Pancreas (tissue), 10 donors: Measurements from ENCODE around the gene MC1R. TPM values are rescaled to one million over a fixed set of nuclear protein-coding genes. Genes with fewer than 3 reads are reported as not detected.
A peak's percentile ranks its signal among the peaks of the same experiment; 100 is the strongest.

Experiments
- ATAC-seq, 4 donors: fragments of 200-7000 bp; cut with Tn5 transposase; one replicate each; pipeline versions ENCODE4 v1.8.0 to v1.9.1; 2020; ENCODE audit warnings: mild to moderate bottlenecking in 4 of 4, moderate library complexity in 4 of 4
- DNase-seq, 6 donors: peaks; one replicate each; pipeline ENCODE4 v3.0.0-alpha.2; 2020
- FAIRE-seq: peaks from 2 replicates; lab custom pipeline; 2012; peaks lifted over from hg19 to GRCh38; lab: Jason Lieb, UNC
- H3K27ac ChIP-seq, 4 donors: fragments of 200-600 bp; sonication (generic); 1 replicate in 3 of 4; 2 replicates in 1 of 4; pipeline versions ENCODE4 v1.5.0 to v1.8.0; 2020
- H3K27me3 ChIP-seq, 4 donors: fragments of 200-600 bp; one replicate each; pipeline ENCODE4 v1.8.0; 2021
- H3K36me3 ChIP-seq, 3 donors: fragments of 200-600 bp; sonication (generic) in 1 of 3; one replicate each; pipeline versions ENCODE4 v1.5.0 to v1.8.0; 2020 to 2021
- H3K4me1 ChIP-seq, 3 donors: fragments of 200-600 bp; one replicate each; pipeline ENCODE4 v1.8.0; 2021
- H3K4me3 ChIP-seq, 4 donors: fragments of 200-600 bp; sonication (generic) in 2 of 4; one replicate each; pipeline versions ENCODE4 v1.5.0 to v1.8.0; 2020 to 2021
- H3K9me3 ChIP-seq, 4 donors: fragments of 200-600 bp; one replicate each; pipeline ENCODE4 v1.8.0; 2021
- WGBS, 2 donors: extraction: QIAGEN DNeasy Blood & Tissue Kit; methylation state at CpG; one replicate each; pipeline ENCODE4 v1.1.7; 2013; 5-methylcytosine and 5-hydroxymethylcytosine counted together
- intact Hi-C, 3 donors: fragments of 100-400 bp; cut with DNase I; formaldehyde crosslinking; loops; one replicate each; pipeline versions ENCODE4 v1.11.1 to v1.14.2; 2022
- polyA plus RNA-seq, 2 donors: library from polyadenylated mRNA; stranded (reverse); fragments of 200-250 nt; gene quantifications; one replicate each; pipeline ENCODE4 v1.2.3, GENCODE V29; 2013
- total RNA-seq, 6 donors: library from RNA; stranded (reverse); fragmentation: NEBNext Ultra II Directional in 4 of 6; extraction: Animal tissue kit (Norgen Biotek cat#: 25700) in 4 of 6; gene quantifications; one replicate each; pipeline versions ENCODE4 v1.2.1 to v1.2.4, GENCODE V29; 2021 to 2023
- TF ChIP-seq, protein P1 (sequence below), 4 donors: fragments of 200-600 bp; sonication (generic) in 3 of 4; IDR thresholded peaks; one replicate each; pipeline versions ENCODE4 v1.5.0 to v1.8.0; 2021; ENCODE audit warnings: antibody characterized with exemption in 4 of 4
- donor health status: healthy with polysubstance abuse.
- donor health status: DM: no; HTN: no; CAD: no; lungs with moderate emphysema.
- donor health status: DM: no; HTN: no; CAD: no.
- donor health status: control.
- donor health status: control.
- donor health status: Bipolar disorder and iron deficiency.
- donor health status: DM: yes; HTN: yes; CAD: no.
- donor health status: DM: no; HTN: no; CAD: no.
- donor health status: DM: no; HTN: no; CAD: no.
- donor health status: DM: yes; HTN: yes; CAD: no.

MC1R gene
- total and polyA plus RNA-seq, 8 donors: 1.1 to 14.3 (median 2.0) TPM

GRCh38 chr16:89893642-89894548 lies 24.8 kb upstream of the MC1R start:
- no peak overlapping the region for H3K27ac ChIP-seq

GRCh38 chr16:89895482-89896250 lies 23.0 kb upstream of the MC1R start:
- H3K4me3 ChIP-seq: no peak overlapping the region
- no peak for ATAC-seq
- H3K27me3 ChIP-seq: no peaks in the 10 kb centered on the region
- WGBS, 2 donors: 93 to 96% methylated on average over 26 of the region's 26 CpGs
- intact Hi-C loops: no loop called here
- H3K27ac ChIP-seq: no peak overlapping the region
- peak in 1 of 6 donors; percentile 26 for DNase-seq
- no peaks in the 10 kb centered on the region for H3K9me3 ChIP-seq
- FAIRE-seq: no peak
- TF ChIP-seq, protein P1, sequence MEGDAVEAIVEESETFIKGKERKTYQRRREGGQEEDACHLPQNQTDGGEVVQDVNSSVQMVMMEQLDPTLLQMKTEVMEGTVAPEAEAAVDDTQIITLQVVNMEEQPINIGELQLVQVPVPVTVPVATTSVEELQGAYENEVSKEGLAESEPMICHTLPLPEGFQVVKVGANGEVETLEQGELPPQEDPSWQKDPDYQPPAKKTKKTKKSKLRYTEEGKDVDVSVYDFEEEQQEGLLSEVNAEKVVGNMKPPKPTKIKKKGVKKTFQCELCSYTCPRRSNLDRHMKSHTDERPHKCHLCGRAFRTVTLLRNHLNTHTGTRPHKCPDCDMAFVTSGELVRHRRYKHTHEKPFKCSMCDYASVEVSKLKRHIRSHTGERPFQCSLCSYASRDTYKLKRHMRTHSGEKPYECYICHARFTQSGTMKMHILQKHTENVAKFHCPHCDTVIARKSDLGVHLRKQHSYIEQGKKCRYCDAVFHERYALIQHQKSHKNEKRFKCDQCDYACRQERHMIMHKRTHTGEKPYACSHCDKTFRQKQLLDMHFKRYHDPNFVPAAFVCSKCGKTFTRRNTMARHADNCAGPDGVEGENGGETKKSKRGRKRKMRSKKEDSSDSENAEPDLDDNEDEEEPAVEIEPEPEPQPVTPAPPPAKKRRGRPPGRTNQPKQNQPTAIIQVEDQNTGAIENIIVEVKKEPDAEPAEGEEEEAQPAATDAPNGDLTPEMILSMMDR (IDR thresholded peaks at IDR 0.05): no peak
- H3K4me1 ChIP-seq: no peaks in the 10 kb centered on the region
- H3K36me3 ChIP-seq: peaks cover 4 to 69% (median 22%) of the 10 kb centered on the region in 3 donors

More at GRCh38 chr16:89893642-89894548, 24.8 kb upstream of the MC1R start:
- intact Hi-C loops: no loop called here
- H3K36me3 ChIP-seq: peaks cover 0 to 68% (median 26%) of the 10 kb centered on the region in 3 donors
- no peak overlapping the region for H3K4me3 ChIP-seq
- DNase-seq (peak in 1 of 6 donors; percentile 67), ATAC-seq (peak in 1 of 4 donors; percentile 5), FAIRE-seq (no peak)
- no peaks in the 10 kb centered on the region for H3K9me3 ChIP-seq
- TF ChIP-seq, protein P1 (IDR thresholded peaks at IDR 0.05): no peak
- no peaks in the 10 kb centered on the region for H3K27me3 ChIP-seq
- H3K4me1 ChIP-seq: no peaks in the 10 kb centered on the region
- WGBS, 2 donors: 94% methylated on average over 45 of the region's 45 CpGs

DNA sequence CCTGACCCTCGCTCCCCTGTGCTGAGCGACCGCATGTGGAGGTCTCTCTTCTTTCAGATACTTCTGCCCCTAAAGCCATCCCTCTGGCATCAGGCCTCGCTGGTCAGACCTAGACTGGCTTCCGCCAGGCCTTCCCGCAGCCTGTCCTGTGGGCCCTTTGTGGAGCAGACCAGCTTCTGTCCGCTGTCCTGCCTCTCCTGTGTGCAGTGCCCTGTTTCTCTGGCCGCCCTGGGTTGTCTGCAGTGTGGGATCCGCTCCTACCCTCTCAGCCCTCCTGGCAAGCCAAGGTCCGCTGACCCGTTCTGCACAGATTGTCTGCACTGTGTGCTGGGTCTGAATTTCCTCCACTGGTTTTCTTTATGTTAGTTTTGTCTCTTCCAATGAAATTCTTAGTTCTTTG lies 21.5 kb upstream of the MC1R start:
- Histone ChIP-seq H3K4me1 (no peaks in the 10 kb centered on the region), H3K9me3 (no peaks in the 10 kb centered on the region), H3K27ac (no peak overlapping the region), H3K27me3 (no peaks in the 10 kb centered on the region), H3K4me3 (no peak overlapping the region), H3K36me3 (peaks cover 4 to 65% (median 27%) of the 10 kb centered on the region in 3 donors)
- FAIRE-seq (no peak), DNase-seq (peak in 1 of 6 donors; percentile 49), ATAC-seq (no peak)
- WGBS, 2 donors: 98% methylated on average over 11 of the region's 11 CpGs
- TF ChIP-seq, protein P1 (IDR thresholded peaks at IDR 0.05): no peak
- intact Hi-C loops: no loop called here

DNA sequence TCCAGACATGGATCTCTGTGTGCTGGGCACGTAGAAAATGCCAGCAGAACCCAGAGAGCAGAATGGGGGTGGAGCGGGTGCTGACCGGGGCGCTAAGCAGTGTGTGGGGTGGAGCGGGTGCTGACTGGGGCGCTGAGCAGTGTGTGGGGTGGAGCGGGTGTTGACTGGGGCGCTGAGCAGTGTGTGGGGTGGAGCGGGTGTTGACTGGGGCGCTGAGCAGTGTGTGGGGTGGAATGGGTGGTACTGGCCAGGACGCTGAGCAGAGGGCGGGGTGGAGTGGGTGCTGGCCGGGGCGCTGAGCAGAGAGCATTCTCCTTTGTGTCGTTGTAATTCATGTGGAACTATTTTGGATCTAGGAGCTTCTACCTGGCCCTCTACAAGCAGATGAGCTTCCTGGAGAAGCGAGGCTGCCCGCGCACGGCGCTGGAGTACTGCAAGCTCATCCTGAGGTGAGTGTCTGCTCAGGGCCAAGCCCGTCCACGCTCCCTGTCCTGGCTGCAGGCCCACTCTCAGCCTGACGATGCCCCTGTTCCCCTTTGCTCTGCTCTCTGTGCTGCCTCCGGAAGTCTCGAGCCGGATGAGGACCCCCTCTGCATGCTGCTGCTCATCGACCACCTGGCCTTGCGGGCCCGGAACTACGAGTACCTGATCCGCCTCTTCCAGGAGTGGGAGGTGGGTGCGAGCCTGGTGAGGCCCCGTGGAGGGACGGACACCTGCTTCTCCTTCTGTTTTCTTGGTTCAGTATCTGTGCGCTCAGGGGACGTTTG lies 20.3 kb upstream of the MC1R start:
- no peaks in the 10 kb centered on the region for H3K9me3 ChIP-seq
- H3K27me3 ChIP-seq: no peaks in the 10 kb centered on the region
- FAIRE-seq: no peak
- whole genome bisulfite sequencing, 2 donors: 96 to 97% methylated on average over 36 of the region's 36 CpGs
- H3K4me3 ChIP-seq: no peak overlapping the region
- no peak overlapping the region for H3K27ac ChIP-seq
- DNase-seq: peak in 1 of 6 donors; percentile 64
- no peak for ATAC-seq
- intact Hi-C loops: no loop called here
- TF ChIP-seq, protein P1 (IDR thresholded peaks at IDR 0.05): no peak
- H3K36me3 ChIP-seq: peaks cover 4 to 64% (median 27%) of the 10 kb centered on the region in 3 donors
- H3K4me1 ChIP-seq: no peaks in the 10 kb centered on the region
